Measurements from ENCODE around the gene ENOX2. TPM values are rescaled to one million over a fixed set of nuclear protein-coding genes. Genes with fewer than 3 reads are reported as not detected.

ENOX2 gene
- total RNA-seq, 1 donor from 2014 or later, result 14.0 TPM

DNA sequence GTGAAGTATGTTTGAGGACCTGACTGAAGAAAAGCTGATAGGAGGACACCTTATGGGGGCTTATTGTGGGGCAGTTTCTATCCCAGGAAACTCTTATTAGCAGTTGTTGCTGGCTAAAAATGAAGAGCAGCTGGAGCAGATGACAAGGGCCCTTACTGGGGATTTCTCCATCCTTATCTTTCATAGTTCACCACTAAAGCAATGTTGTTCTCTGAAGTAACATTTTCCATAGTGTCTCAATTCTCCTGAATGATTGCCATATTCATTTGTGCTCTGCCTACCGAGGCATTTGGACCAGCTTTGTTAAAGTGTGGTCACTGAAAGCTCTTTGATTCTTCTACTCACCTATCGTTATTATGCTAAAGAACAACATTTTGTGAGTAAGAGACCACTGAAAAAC is 7.7 kb downstream of the ENOX2 start:
- Mint-ChIP-seq H3K27me3 (ENCODE audit: unreplicated experiment) (no peaks in the 10 kb centered on the region), H3K27ac (ENCODE audit: unreplicated experiment) (no peak overlapping the region), H3K9me3 (ENCODE audit: unreplicated experiment) (no peaks in the 10 kb centered on the region), H3K4me3 (ENCODE audit: unreplicated experiment) (no peak overlapping the region), H3K36me3 (ENCODE audit: low read depth, unreplicated experiment) (no peaks in the 10 kb centered on the region), H3K4me1 (ENCODE audit: unreplicated experiment) (peaks cover 24% of the 10 kb centered on the region)
- DNase-seq (ENCODE audit: low spot score), result no peak
- TF ChIP-seq, protein P1, sequence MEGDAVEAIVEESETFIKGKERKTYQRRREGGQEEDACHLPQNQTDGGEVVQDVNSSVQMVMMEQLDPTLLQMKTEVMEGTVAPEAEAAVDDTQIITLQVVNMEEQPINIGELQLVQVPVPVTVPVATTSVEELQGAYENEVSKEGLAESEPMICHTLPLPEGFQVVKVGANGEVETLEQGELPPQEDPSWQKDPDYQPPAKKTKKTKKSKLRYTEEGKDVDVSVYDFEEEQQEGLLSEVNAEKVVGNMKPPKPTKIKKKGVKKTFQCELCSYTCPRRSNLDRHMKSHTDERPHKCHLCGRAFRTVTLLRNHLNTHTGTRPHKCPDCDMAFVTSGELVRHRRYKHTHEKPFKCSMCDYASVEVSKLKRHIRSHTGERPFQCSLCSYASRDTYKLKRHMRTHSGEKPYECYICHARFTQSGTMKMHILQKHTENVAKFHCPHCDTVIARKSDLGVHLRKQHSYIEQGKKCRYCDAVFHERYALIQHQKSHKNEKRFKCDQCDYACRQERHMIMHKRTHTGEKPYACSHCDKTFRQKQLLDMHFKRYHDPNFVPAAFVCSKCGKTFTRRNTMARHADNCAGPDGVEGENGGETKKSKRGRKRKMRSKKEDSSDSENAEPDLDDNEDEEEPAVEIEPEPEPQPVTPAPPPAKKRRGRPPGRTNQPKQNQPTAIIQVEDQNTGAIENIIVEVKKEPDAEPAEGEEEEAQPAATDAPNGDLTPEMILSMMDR (IDR thresholded peaks at IDR 0.05; ENCODE audit: unreplicated experiment), result no peak

DNA sequence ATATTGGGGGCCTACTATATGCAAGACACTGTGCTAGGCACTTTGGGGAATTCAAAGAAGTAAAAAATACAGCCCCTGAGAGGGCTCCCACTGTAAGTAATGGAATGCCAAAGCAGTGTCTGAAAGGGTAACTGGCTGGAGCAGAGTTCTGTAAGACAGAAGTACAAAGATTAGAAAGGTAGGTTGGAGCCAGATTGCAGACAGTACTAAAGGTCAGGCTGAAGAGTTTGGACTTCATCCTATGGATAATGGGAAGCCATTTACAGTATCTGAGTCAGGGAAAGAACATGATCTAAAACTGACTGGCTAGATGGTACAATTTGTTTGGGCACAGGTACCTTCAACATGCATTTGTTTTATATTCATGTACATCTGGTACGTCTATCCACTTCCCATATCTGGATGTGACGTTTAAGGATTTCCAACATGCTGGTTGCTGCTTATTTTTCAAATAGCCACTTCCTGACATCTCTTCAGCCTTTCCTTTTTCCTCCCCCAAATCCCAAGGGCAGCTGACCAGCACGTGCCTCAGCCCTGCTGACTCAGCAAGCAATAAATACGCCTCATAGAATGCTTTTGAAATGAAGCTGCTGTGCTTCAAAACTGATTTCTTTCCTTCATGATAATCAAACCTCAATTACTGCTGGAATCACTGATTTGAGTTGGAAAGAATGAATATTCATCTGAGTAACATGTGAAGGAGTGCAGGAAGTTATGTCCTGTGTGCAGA is 9.5 kb downstream of the ENOX2 start:
- H3K4me3 Mint-ChIP-seq (ENCODE audit: unreplicated experiment), result no peak overlapping the region
- DNase-seq (ENCODE audit: low spot score), result no peak
- H3K36me3 Mint-ChIP-seq (ENCODE audit: low read depth, unreplicated experiment), result no peaks in the 10 kb centered on the region
- H3K9me3 Mint-ChIP-seq (ENCODE audit: unreplicated experiment), result no peaks in the 10 kb centered on the region
- TF ChIP-seq, protein P1 (IDR thresholded peaks at IDR 0.05; ENCODE audit: unreplicated experiment), result no peak
- H3K27ac Mint-ChIP-seq (ENCODE audit: unreplicated experiment), result no peak overlapping the region
- peaks cover 26% of the 10 kb centered on the region for H3K4me1 Mint-ChIP-seq (ENCODE audit: unreplicated experiment)
- no peaks in the 10 kb centered on the region for H3K27me3 Mint-ChIP-seq (ENCODE audit: unreplicated experiment)

DNA sequence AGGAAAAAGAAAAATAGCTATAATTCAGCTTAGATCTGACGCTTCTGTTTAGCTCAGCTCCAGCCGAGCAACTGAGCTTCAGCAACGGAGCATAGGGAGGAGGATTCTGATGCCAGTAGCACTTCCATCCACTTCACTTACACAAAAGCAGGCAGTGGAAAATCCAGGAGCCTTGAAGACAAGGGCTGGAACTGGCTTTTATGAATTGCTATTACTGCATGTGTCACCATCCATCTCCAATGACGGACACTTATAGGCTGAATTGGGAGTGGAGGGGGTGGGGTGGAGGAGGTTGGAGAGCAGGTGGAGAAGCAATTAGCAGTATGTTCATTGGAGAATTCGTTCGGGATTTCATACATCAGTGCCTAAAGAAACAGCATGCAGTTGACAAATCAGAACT is 15.6 kb downstream of the ENOX2 start:
- TF ChIP-seq, protein P1 (IDR thresholded peaks at IDR 0.05; ENCODE audit: unreplicated experiment), result no peak
- H3K9me3 Mint-ChIP-seq (ENCODE audit: unreplicated experiment), result no peaks in the 10 kb centered on the region
- H3K4me1 Mint-ChIP-seq (ENCODE audit: unreplicated experiment), result peaks cover 3% of the 10 kb centered on the region
- no peak overlapping the region for H3K4me3 Mint-ChIP-seq (ENCODE audit: unreplicated experiment)
- H3K36me3 Mint-ChIP-seq (ENCODE audit: low read depth, unreplicated experiment), result no peaks in the 10 kb centered on the region
- DNase-seq (ENCODE audit: low spot score), result no peak
- H3K27ac Mint-ChIP-seq (ENCODE audit: unreplicated experiment), result no peak overlapping the region
- peaks cover 2% of the 10 kb centered on the region for H3K27me3 Mint-ChIP-seq (ENCODE audit: unreplicated experiment)

DNA sequence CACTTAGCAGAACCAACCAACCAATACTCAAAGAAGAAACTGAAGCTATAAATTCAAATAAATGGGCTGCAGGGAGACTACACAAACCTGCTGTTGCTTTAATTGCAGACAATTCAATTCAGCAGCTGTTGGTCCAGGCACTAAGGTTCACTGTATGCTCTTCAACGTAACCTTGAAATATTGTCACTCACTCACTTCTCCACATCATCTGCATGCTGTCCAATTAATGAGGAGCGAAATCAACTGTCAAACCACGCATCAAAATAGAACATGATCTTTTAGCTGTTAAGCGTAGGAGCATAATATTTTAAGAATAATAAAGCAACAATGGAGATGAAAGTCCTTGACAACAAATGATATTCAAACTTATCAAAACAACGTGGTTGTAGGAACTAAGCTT is 17.0 kb downstream of the ENOX2 start:
- Mint-ChIP-seq H3K27me3 (ENCODE audit: unreplicated experiment) (peaks cover 6% of the 10 kb centered on the region), H3K36me3 (ENCODE audit: low read depth, unreplicated experiment) (no peaks in the 10 kb centered on the region), H3K9me3 (ENCODE audit: unreplicated experiment) (no peaks in the 10 kb centered on the region), H3K27ac (ENCODE audit: unreplicated experiment) (no peak overlapping the region), H3K4me3 (ENCODE audit: unreplicated experiment) (no peak overlapping the region), H3K4me1 (ENCODE audit: unreplicated experiment) (peaks cover 2% of the 10 kb centered on the region)
- TF ChIP-seq, protein P1 (IDR thresholded peaks at IDR 0.05; ENCODE audit: unreplicated experiment), result no peak
- no peak for DNase-seq (ENCODE audit: low spot score)

DNA sequence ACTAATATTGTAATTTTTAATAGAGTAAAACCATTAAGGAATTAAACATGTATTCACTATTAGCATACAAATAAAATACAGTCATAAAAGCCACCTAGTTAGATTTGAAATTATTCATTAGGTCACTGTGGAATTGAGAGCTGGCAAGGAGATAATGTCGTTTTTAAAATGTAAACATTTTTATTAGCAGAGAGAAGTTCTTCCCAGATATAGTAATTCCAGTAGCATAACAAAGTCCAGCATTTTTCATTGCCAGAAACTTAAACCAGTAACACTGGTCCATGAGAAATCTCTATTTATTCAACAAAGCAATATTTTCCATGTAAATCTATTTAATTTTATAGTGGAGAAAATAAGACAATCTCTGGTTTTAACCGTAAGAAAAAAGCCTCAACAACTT is 17.5 kb downstream of the ENOX2 start:
- Mint-ChIP-seq H3K36me3 (ENCODE audit: low read depth, unreplicated experiment) (no peaks in the 10 kb centered on the region), H3K27ac (ENCODE audit: unreplicated experiment) (no peak overlapping the region), H3K9me3 (ENCODE audit: unreplicated experiment) (no peaks in the 10 kb centered on the region), H3K27me3 (ENCODE audit: unreplicated experiment) (peaks cover 6% of the 10 kb centered on the region), H3K4me3 (ENCODE audit: unreplicated experiment) (no peak overlapping the region), H3K4me1 (ENCODE audit: unreplicated experiment) (peaks cover 2% of the 10 kb centered on the region)
- TF ChIP-seq, protein P1 (IDR thresholded peaks at IDR 0.05; ENCODE audit: unreplicated experiment), result no peak
- DNase-seq (ENCODE audit: low spot score), result no peak
